HG03521 (cell line): ENCODE measurements around the gene SEPTIN6.
A peak's percentile ranks its signal among the peaks of the same experiment; 100 is the strongest.

Experiments used
- ATAC-seq: cut with Tn5 transposase; IDR thresholded peaks from one replicate; pipeline ENCODE4 v1.9.1; 2021; ENCODE audit warnings: mild to moderate bottlenecking, moderate library complexity; ENCODE audit not compliant: unreplicated experiment

The SEPTIN6 gene

DNA sequence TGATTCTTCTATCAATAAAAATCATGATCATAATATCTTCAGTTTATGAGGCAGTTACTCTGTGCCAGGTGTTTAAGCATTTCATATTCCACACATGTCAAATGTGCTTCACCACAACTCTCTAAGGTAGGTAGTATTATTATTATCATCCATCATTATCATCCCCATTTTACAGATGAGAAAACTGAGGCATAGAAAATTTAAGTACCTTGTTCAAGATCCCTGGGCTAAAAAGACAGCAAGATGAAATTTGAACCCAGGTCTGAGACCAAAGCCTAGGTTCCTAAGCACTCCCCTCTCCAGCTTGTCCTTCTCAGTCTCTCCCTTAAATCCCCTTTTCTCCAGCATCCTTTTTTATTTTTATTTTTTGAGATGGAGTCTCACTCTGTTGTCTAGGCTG lies 33.4 kb downstream of the SEPTIN6 start:
- no peak for ATAC-seq

- no peak for ATAC-seq
Measured at GRCh38 chrX:119655125-119655524, 37.8 kb downstream of the SEPTIN6 start.

DNA sequence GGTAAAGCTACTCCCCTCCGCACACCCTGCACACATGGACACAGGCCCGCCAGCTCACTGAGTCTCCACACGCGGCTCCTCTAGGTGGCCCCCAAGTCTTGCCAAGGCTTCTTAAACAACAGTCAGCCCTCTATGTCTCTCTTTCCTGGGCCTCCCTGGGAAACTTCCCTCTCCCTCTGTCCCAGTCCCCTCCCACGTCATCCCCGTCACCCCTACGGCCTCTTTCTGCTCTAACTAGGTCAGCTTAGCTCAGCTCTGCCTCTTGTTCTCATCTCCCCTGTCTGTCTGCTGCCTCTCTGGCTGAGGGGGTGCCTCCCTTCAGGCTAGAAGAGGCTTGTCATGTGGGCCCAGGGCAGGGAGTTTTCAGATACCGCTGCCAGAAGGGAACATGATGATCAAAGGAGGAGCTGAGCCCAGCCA lies 38.8 kb downstream of the SEPTIN6 start:
- ATAC-seq, result no peak

- no peak for ATAC-seq
Measured at GRCh38 chrX:119648421-119648775, 44.6 kb downstream of the SEPTIN6 start.

- ATAC-seq, result peak; percentile 96
Measured at GRCh38 chrX:119647552-119648420, 45.2 kb downstream of the SEPTIN6 start.

DNA sequence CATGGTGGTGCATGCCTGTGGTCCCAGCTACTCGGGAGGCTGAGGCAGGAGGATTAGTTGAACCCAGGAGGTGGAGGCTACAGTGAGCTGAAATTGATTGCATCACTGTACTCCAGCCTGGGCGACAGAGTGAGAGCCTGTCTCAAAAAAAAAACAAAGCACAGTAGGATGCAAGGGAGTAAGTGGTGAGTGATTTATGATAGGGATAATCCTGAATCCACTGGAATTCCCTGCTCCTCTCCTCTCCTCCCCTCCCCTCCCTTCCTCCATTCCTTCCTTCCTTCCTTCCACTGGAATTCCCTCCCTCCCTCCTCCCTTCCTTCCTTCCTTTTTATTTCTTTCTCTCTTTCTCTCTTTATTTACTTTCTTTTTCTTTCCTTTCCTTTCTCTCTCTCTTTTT lies 45.9 kb downstream of the SEPTIN6 start:
- ATAC-seq, result no peak

- ATAC-seq, result no peak
Measured at GRCh38 chrX:119646515-119646914, 46.5 kb downstream of the SEPTIN6 start.

DNA sequence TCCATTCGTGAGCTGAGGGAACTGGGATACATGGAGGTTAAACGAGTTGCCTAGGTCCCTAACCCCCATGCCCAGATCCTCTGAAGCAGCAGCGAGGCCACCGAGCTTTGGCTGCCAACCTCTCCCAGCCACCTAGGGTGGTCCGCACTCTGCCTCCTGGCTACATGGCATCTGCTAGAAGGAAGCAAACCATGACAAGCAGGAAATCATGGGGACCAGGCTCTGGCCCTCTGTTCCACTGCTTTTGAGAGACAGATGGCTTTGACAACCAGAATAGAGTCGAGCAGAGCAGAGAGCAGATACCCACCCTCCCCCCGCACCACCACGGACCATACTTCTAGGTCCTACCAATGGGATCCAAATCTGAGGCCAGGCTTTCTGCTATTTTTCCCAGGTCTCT lies 49.3 kb downstream of the SEPTIN6 start:
- no peak for ATAC-seq
